Measurements from ENCODE around the gene C11orf54. TPM values are rescaled to one million over a fixed set of nuclear protein-coding genes. Genes with fewer than 3 reads are reported as not detected.
A peak's percentile ranks its signal among the peaks of the same experiment; 100 is the strongest.

Gene C11orf54
- polyA plus RNA-seq, 2 of the 4 experiments (the other 2 are of a cell fraction), result 12.4 to 27.6 TPM

GRCh38 chr11:93775289-93775688 is 33.8 kb downstream of the C11orf54 start (continued):
- TF ChIP-seq E2F6 (IDR thresholded peaks at IDR 0.05; ENCODE audit: borderline replicate concordance, low read depth) (no peak), HES2 (IDR thresholded peaks at IDR 0.05) (no peak), HDAC2 (IDR thresholded peaks at IDR 0.05) (no peak), CHD4 (IDR thresholded peaks at IDR 0.05; ENCODE audit: borderline replicate concordance) (no peak), JUN (IDR thresholded peaks at IDR 0.05) (no peak), NPAS2 (CRISPR knock-in tag; IDR thresholded peaks at IDR 0.05; ENCODE audit: borderline replicate concordance) (no peak), ATOH8 (CRISPR knock-in tag; IDR thresholded peaks at IDR 0.05; ENCODE audit: low read depth) (no peak), HOXA7 (CRISPR knock-in tag; IDR thresholded peaks at IDR 0.05) (no peak)

GRCh38 chr11:93783362-93783761 is 41.9 kb downstream of the C11orf54 start:
- Histone ChIP-seq H3K4me2 (peak overlapping the region; percentile 72), H3K4me3 (peak overlapping the region; percentile 83), H3K27ac (peak overlapping the region; percentile 91 to 99), H3K4me1 (peaks cover 20% of the 10 kb centered on the region), H3K9me3 (no peaks in the 10 kb centered on the region)
- 58% methylated on average over 7 of the region's 7 CpGs for WGBS (ENCODE audit: missing lambda C conversion rate)
- TF ChIP-seq CHD4 (IDR thresholded peaks at IDR 0.05; ENCODE audit: borderline replicate concordance) (no peak), HOXA7 (CRISPR knock-in tag; IDR thresholded peaks at IDR 0.05) (no peak)
- POLR2A ChIA-PET, result interaction anchor here (1.0 to 1.3 kb wide), 6 partner anchors 8 to 53 kb away, joined by 3 to 48 read pairs (median 6); partner anchors contain the start of genes C11orf54 and TAF1D
- ATAC-seq, result no peak
- FAIRE-seq, result no peak
- CTCF ChIA-PET, result interaction anchor here (1.2 kb wide), 1 partner anchor 11 kb away, joined by 6 read pairs; no protein-coding TSS in a partner anchor
- no peak for DNase-seq (ENCODE audit: low read depth in 1 of 2, low spot score in 1 of 2)

GRCh38 chr11:93783765-93784144 is 42.3 kb downstream of the C11orf54 start:
- FAIRE-seq (no peak), ATAC-seq (peak; percentile 79 to 80), DNase-seq (ENCODE audit: low read depth in 1 of 2, low spot score in 1 of 2) (no peak)
- ChIA-PET POLR2A (interaction anchor here (0.6 to 1.3 kb wide), 9 partner anchors 8 to 53 kb away, joined by 3 to 48 read pairs (median 4); partner anchors contain the start of genes C11orf54 and TAF1D), CTCF (interaction anchor here (0.7 to 1.2 kb wide), 2 partner anchors 12 to 44 kb away, joined by 3 to 6 read pairs; no protein-coding TSS in a partner anchor)
- TF ChIP-seq HDAC2 (IDR thresholded peaks at IDR 0.05) (no peak), CTCF (IDR thresholded peaks at IDR 0.05) (no peak), REST (IDR thresholded peaks at IDR 0.05) (no peak), JUN (IDR thresholded peaks at IDR 0.05) (no peak), POLR2AphosphoS2 (conservative IDR thresholded peaks at IDR 0.05; ENCODE audit: low read length) (no peak), FOSL2 (IDR thresholded peaks at IDR 0.05) (no peak), FOSL2 (CRISPR knock-in tag; IDR thresholded peaks at IDR 0.05) (no peak), TP53 (CRISPR knock-in tag; IDR thresholded peaks at IDR 0.05) (no peak), ZC3H11A (IDR thresholded peaks at IDR 0.05) (no peak)
- Histone ChIP-seq H3K4me3 (peak overlapping the region; percentile 83), H3K4me2 (peak overlapping the region; percentile 72), H3K4me1 (peaks cover 20% of the 10 kb centered on the region), H3K27ac (peak overlapping the region; percentile 91 to 99), H3K9me3 (no peaks in the 10 kb centered on the region)
- WGBS (ENCODE audit: missing lambda C conversion rate), result under 1% methylated on average over 10 of the region's 10 CpGs
